Esophagus mucosa (tissue), 1 donor: Measurements from ENCODE around the gene DCC. TPM values are rescaled to one million over a fixed set of nuclear protein-coding genes. Genes with fewer than 3 reads are reported as not detected.

ENCODE experiments used
- ATAC-seq: fragments of 200-7000 bp; cut with Tn5 transposase; one replicate; pipeline ENCODE4 v1.9.1; 2020
- total RNA-seq: library from RNA; stranded (reverse); gene quantifications from one replicate; pipeline ENCODE4 v1.2.4, GENCODE V29; 2023
- donor health status: DM: yes; HTN: yes; CAD: no.

Gene DCC
- total RNA-seq, 1 donor from 2014 or later = not detected

DNA sequence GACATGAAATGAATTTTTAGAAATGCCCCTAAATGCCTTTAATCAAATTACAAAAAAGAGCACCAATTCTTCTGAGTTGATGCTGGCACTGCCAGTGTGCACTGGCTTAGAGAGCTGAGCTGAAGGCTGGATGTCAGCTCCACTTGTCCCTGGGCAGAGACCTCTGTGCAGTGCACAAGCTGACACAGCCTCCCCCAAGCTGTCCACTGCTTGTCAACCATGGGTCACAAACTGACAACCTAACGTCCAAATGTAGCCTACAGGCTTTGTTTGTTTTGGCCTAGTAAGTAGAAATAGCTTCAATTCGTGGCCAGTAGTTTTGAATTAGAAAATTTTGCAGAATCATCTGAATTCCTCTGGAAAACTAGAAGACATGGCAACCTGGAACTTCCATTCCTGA lies 605.6 kb downstream of the DCC start:
- ATAC-seq = no peak

- ATAC-seq = no peak
Measured at GRCh38 chr18:52948868-52949444, 609.0 kb downstream of the DCC start.

DNA sequence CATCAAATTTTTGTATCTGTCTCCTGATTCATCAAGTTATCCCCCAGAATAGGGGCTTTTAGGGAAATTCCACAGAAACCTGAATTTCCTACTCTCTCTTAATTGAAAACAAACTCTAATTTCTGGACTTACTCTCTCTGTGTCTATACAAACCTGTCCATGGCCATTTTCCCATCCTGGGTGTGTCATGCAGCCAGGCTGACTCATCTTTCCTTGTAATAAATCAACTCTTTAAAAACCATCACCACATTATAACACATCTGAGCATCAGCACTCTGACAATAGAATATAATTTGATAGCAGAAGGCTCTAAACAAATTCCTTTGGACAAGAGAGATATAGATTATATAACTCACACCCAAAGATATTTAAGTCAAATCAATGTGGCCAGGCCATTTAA lies 610.2 kb downstream of the DCC start:
- ATAC-seq = no peak

- ATAC-seq = no peak
Measured at GRCh38 chr18:52953387-52953786, 613.4 kb downstream of the DCC start.

- no peak for ATAC-seq
Measured at GRCh38 chr18:52963481-52963880, 623.5 kb downstream of the DCC start.

DNA sequence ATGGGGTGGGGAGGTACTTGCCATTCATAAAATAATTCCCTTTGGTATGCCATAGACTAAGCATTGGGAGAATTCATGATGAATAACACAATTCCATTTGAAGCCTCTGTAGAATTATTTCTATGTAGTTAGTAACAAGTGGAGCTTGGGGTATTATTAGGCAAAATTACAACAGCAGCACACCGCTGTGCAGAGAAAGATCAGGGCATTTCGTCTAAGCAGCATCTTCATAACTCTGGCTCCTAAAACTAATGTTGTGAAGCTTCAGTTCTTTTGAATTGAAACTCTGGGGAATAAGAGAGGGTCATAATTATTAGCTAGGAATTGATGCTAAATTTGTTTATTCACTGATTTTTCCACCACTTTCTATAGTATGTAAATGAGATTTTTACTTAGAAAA lies 630.7 kb downstream of the DCC start:
- ATAC-seq = no peak

- no peak for ATAC-seq
Measured at GRCh38 chr18:52971097-52971496, 631.1 kb downstream of the DCC start.

DNA sequence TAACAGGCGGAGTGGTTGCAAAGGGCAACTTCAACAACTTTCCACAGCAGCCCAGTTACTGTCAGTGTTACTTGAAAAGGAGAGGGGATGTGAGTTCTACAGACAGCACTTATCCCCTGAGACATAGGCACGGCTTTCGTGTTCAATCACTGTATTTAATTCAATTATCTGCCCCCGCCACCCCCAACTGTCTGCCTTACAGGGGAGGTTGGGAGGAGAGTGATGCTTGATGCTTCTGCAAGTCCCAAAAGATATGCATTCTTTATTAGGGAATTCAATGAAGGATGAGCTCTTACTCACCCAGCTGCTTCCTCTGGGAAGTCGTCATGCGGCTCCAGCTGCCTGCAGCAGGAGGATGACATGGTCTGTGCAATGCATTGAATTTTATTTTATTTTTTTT lies 639.9 kb downstream of the DCC start:
- ATAC-seq = no peak

GRCh38 chr18:52991246-52991645 lies 651.2 kb downstream of the DCC start:
- ATAC-seq = no peak

GRCh38 chr18:52992041-52992440 lies 652.0 kb downstream of the DCC start:
- ATAC-seq = no peak

DNA sequence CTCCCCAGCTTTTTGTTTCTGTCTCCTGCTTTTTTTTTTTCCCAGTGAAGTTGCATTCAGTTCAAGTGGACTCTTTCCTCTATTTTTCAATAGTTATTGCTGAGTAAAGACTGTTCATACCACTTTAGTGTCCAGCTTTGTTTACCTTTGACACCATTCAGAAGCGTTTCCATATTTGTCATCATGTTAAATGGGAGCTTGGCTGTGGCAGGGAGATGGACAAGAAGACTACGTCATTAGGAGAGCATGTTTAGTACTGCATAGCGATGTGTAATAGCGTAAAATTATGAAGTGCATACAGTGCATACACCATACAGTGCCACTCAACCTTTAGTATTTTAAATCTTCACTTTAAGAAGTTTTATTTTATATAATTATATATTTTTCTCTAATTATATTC lies 655.9 kb downstream of the DCC start:
- no peak for ATAC-seq

DNA sequence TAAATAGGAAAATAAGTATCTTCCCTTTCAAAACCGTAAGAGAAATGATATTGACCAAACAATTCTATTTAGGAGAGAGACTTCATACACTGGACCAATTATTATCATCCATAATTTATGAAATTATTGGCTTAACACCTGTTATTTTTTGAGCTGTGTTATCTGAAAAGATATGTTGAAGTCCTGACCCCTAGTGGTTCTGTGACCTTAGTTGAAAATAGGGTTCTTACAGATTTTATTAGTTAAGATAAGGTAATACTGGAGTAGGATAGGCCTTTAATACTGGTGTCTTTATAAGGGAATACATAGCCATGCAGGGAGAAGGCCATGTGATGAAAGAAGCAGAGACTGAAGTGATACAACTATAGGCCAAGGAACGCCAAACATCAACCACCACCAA lies 659.6 kb downstream of the DCC start:
- ATAC-seq = no peak

DNA sequence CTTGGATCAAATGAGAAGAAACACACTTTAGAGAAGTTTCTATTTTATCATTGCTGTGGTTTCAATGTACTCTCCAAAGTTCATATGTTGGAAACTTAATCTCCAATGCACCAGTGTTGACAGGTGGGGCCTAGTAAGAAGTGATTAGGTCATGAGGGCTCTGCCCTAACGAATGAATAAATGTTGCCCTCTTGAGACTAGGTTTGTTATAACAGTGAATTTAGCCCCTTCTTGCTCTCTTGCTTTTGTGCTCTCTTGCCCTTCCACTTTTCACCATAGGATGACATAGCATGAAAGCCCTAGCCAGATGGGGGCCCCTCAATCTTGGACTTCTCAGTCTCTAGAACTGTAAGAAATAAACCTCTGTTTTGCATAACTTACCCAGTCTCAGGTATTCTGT lies 664.8 kb downstream of the DCC start:
- no peak for ATAC-seq

DNA sequence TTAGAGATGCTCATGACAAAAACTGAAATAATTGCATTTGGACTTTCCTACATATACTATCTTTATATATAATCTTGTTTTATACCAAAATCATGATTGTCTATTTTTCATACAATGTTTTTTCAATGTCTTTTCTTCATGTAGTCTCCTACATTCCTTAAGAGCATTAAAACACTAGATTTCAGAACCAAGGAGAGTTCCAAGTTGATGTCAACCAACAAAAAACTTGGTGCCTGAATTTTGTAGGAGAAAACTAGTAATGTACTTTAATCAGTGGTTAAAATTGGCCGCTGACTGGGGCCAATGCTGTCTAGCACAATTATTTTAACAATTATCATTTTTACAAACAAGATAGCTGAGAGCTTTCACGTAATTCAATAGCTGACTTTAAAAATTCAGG lies 678.8 kb downstream of the DCC start:
- no peak for ATAC-seq

GRCh38 chr18:53025247-53025646 lies 685.2 kb downstream of the DCC start:
- no peak for ATAC-seq

DNA sequence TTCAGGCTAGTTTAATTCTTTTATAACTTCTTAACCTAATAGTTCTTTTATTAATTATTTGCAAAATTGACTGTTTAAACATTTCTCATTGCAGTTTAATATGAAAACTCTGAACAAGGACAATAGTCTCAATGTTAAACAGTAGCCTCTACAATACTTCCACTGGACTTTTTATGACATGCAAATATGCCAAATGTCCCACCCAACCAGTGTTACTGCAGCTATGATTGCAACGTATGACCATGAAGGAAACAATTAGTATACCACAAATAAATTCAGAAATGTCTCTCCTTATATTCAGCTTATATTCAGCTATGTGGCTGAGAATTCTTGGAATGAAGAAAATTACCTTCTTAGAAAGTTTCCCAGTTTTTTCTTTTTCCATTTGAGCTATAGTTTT lies 688.6 kb downstream of the DCC start:
- no peak for ATAC-seq

DNA sequence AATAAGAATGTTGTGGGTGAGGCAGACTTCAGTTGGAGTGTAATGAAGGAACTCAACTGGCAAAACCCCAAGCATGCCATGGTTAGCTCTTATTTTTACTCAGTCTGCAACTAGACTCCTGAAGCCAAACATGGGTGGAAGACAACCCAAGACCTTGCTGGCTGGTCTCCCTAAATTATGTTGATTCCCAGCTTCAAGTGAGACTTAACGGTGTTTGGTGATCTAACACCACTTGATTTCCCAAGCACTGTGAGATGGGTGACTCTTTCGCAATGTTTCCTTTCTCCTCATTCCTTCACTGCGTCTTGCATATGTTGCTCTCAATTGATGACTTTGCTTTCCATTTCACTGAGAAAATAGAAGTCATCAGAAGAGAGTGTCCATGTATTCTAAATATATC lies 693.1 kb downstream of the DCC start:
- no peak for ATAC-seq

GRCh38 chr18:53038608-53039007 lies 698.6 kb downstream of the DCC start:
- no peak for ATAC-seq

GRCh38 chr18:53040286-53040685 lies 700.3 kb downstream of the DCC start:
- no peak for ATAC-seq

DNA sequence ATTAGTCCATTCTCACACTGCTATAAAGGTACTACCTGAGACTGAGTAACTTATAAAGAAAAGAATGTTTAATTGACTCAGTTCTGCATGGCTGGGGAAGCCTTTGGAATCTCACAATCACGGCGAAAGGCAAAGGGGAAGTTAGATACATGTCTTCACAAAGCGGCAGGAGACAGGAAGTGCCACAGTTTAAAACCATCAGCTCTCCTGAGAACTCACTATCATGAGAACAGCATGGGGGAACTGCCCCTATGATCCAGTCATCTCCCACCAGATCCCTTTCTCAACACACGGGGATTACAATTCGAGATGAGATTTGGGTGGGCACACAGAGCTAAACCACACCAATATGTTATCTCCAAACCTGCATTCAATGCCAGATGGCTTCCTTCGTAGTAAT lies 716.1 kb downstream of the DCC start:
- ATAC-seq = no peak

DNA sequence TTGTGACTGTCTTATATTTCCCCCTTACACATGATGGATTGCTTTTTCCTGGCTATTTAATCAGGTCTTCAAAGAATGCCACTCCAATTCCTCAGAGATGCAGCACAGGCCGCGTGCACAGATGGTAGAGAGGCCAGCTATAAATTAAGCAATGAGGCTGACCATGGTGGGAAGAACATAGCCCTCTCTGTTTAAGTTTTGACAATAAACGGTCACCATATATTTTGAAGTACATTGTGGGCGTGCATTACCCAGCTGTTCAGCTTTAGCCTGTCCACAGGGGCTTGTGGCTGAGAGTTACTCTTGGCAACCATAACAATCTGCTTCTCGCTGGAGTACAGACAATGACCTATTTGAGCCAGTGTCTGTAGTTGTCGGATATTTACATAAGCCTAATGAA lies 730.8 kb downstream of the DCC start:
- ATAC-seq = no peak

DNA sequence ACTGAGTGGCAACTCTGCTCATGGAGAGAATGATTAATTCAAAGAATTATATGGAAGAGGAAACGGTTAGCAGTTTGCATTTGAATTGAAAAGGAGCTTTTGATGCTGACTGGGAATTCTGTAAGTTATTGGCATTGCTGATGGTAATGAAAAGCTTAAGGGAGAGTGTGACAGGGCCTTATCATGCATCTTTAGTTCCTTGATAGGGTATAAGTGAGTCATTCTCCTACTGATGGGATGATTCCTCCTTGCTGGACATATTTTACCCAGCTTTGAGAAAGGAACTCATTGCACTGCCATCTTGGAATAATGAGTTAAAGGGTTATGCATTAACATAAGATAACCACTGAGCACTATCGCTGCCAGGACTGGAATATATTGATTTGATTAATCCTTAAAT lies 740.7 kb downstream of the DCC start:
- no peak for ATAC-seq

GRCh38 chr18:53093636-53094035 lies 753.6 kb downstream of the DCC start:
- ATAC-seq = no peak

- no peak for ATAC-seq
Measured at GRCh38 chr18:53101536-53102105, 761.6 kb downstream of the DCC start.

DNA sequence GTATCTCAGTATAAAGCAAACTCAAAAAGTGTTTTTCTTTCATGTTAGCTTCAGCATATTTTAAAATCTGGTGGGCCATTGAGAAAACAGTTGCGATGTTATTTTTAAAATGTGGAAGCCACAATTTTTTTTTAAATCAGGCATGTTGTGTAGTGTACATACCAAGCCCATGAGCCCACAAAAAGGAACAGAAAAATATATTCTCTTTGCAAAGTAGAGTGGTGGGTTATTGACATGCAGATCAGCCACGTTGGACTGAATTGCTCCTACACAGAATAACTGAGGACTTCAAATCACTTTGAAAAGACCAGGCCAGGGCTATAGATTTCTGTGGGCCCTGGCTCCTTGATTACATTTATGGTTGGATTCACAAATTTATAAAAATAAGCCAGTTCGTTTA lies 774.4 kb downstream of the DCC start:
- ATAC-seq = no peak
